CD14-positive monocyte (primary cell): ENCODE measurements around the gene BCR. TPM values are rescaled to one million over a fixed set of nuclear protein-coding genes. Genes with fewer than 3 reads are reported as not detected.

ENCODE experiments used
- DNase-seq, 3 donors: peaks; one replicate each; pipeline ENCODE4 v3.0.0-alpha.2; 2011 to 2022
- H2AFZ ChIP-seq: 2 replicates; pipeline ENCODE4 v1.6.0; 2012; ENCODE audit warnings: mild to moderate bottlenecking, low read depth, low read length, inconsistent platforms; ENCODE audit not compliant: insufficient read depth, poor library complexity, severe bottlenecking
- H3K27ac ChIP-seq, 2 donors: 1 replicate in 1 of 2; 2 replicates in 1 of 2; pipeline ENCODE4 v1.5.1; 2012 to 2013; ENCODE audit warnings: low read length in 2 of 2, control low read depth in 1 of 2, inconsistent platforms in 1 of 2, low read depth in 1 of 2, mild to moderate bottlenecking in 1 of 2
- H3K27me3 ChIP-seq, 2 donors: one replicate each; pipeline versions ENCODE4 v1.6.0 to v1.6.1; 2011 to 2013; ENCODE audit warnings: low read length in 2 of 2; ENCODE audit not compliant: control insufficient read depth in 2 of 2, insufficient read depth in 2 of 2
- H3K36me3 ChIP-seq, 2 donors: replicated peaks in 1 of 2; 1 replicate in 1 of 2; 2 replicates in 1 of 2; pipeline versions ENCODE4 v1.5.1 to v1.6.1; 2012 to 2013; ENCODE audit warnings: low read length in 2 of 2, control low read depth in 1 of 2, inconsistent platforms in 1 of 2, mild to moderate bottlenecking in 1 of 2; ENCODE audit not compliant: insufficient read depth in 2 of 2, control insufficient read depth in 1 of 2
- H3K4me1 ChIP-seq, 2 donors: 1 replicate in 1 of 2; 2 replicates in 1 of 2; pipeline versions ENCODE4 v1.5.1 to v1.6.1; 2012 to 2013; ENCODE audit warnings: low read length in 2 of 2, control low read depth in 1 of 2, inconsistent platforms in 1 of 2, mild to moderate bottlenecking in 1 of 2, moderate library complexity in 1 of 2; ENCODE audit not compliant: insufficient read depth in 2 of 2, control insufficient read depth in 1 of 2
- H3K4me2 ChIP-seq: replicated peaks from 2 replicates; pipeline ENCODE3; 2012; ENCODE audit warnings: low read length, moderate library complexity, mild to moderate bottlenecking; ENCODE audit not compliant: poor library complexity, severe bottlenecking; ENCODE audit errors: extremely low read depth
- H3K4me3 ChIP-seq, 3 experiments: fragments of 200-600 bp in 1 of 3; sonication (generic) in 1 of 3; replicated peaks in 1 of 3; 1 replicate in 2 of 3; 2 replicates in 1 of 3; pipeline ENCODE4 v1.5.1; 2011 to 2013; ENCODE audit warnings: low read length in 3 of 3, mild to moderate bottlenecking in 3 of 3, control low read depth in 2 of 3, low read depth in 2 of 3, inconsistent platforms in 1 of 3, moderate library complexity in 1 of 3
- H3K79me2 ChIP-seq: 2 replicates; pipeline ENCODE4 v1.6.0; 2012; ENCODE audit warnings: mild to moderate bottlenecking, control low read depth, inconsistent platforms, low read length, moderate library complexity; ENCODE audit not compliant: insufficient read depth
- H3K9ac ChIP-seq: 2 replicates; pipeline ENCODE4 v1.6.0; 2017; ENCODE audit warnings: low read length, mild to moderate bottlenecking; ENCODE audit not compliant: insufficient read depth, poor library complexity, severe bottlenecking
- H3K9me3 ChIP-seq, 2 donors: replicated peaks in 1 of 2; 1 replicate in 1 of 2; 2 replicates in 1 of 2; pipeline versions ENCODE4 v1.5.1 to v1.6.1; 2012 to 2013; ENCODE audit warnings: low read length in 2 of 2, control low read depth in 1 of 2; ENCODE audit not compliant: control insufficient read depth in 1 of 2, insufficient read depth in 1 of 2
- H4K20me1 ChIP-seq: 2 replicates; pipeline ENCODE4 v1.6.0; 2012; ENCODE audit warnings: mild to moderate bottlenecking, low read length, control low read depth, moderate library complexity; ENCODE audit not compliant: insufficient read depth
- H3K27ac Mint-ChIP-seq, 7 donors: one replicate each; pipeline ENCODE4 v1.8.0; 2020; ENCODE audit warnings: mild to moderate bottlenecking in 7 of 7, mixed read lengths in 7 of 7, moderate library complexity in 6 of 7, inconsistent platforms in 2 of 7
- H3K27me3 Mint-ChIP-seq, 3 donors: one replicate each; pipeline ENCODE4 v1.8.0; 2021 to 2022; ENCODE audit warnings: low read depth in 3 of 3, mild to moderate bottlenecking in 3 of 3, mixed read lengths in 3 of 3, moderate library complexity in 3 of 3, inconsistent platforms in 1 of 3
- H3K36me3 Mint-ChIP-seq, 2 donors: one replicate each; pipeline ENCODE4 v1.8.0; 2020; ENCODE audit warnings: mixed read lengths in 2 of 2, inconsistent platforms in 1 of 2, mild to moderate bottlenecking in 1 of 2
- H3K4me1 Mint-ChIP-seq: one replicate; pipeline ENCODE4 v1.8.0; 2020; ENCODE audit warnings: mild to moderate bottlenecking, mixed read lengths
- H3K4me3 Mint-ChIP-seq, 2 donors: one replicate each; pipeline ENCODE4 v1.8.0; 2020; ENCODE audit warnings: mild to moderate bottlenecking in 2 of 2, mixed read lengths in 2 of 2, moderate library complexity in 1 of 2
- H3K9me3 Mint-ChIP-seq, 7 donors: one replicate each; pipeline ENCODE4 v1.8.0; 2020 to 2022; ENCODE audit warnings: mixed read lengths in 7 of 7, mild to moderate bottlenecking in 6 of 7, moderate library complexity in 6 of 7, inconsistent platforms in 2 of 7
- CTCF ChIP-seq: fragments of 200-600 bp; IDR thresholded peaks from one replicate; pipeline ENCODE4 v1.8.0; 2022; ENCODE audit warnings: antibody characterized with exemption, mild to moderate bottlenecking
- WGBS: methylation state at CpG from one replicate; pipeline ENCODE4 v1.1.5; 2013; ENCODE audit warnings: missing lambda C conversion rate; ENCODE audit not compliant: insufficient coverage; 5-methylcytosine and 5-hydroxymethylcytosine counted together
- intact Hi-C, 2 donors: fragments of 100-400 bp; cut with micrococcal nuclease; formaldehyde crosslinking; loops; one replicate each; pipeline versions ENCODE4 v1.15.0 to v1.15.1; 2023
- polyA plus RNA-seq, 3 donors: library from polyadenylated mRNA; depleted of rRNA in 1 of 3; unstranded in 2 of 3; stranded (reverse) in 1 of 3; fragments of 300-500 nt in 2 of 3; fragments of >200 nt in 1 of 3; fragmentation: Illumina TruSeq in 2 of 3; gene quantifications; 1 replicate in 2 of 3; 2 replicates in 1 of 3; pipeline ENCODE4 v1.2.3, GENCODE V29; 2012 to 2021

BCR gene
- polyA plus RNA-seq, 3 donors = 0.97 to 20.9 (median 0.97) TPM

GRCh38 chr22:23193882-23194281 lies 13.6 kb downstream of the BCR start:
- TF ChIP-seq CTCF = no peak
- H3K27me3 Mint-ChIP-seq = peaks cover 0 to 2% (median 0%) of the 10 kb centered on the region in 3 donors
- intact Hi-C loops = no loop called here
- H3K9ac ChIP-seq = no peak overlapping the region
- peaks cover 33 to 62% of the 10 kb centered on the region in 2 donors for H3K36me3 Mint-ChIP-seq
- H3K27me3 ChIP-seq = no peaks in the 10 kb centered on the region
- no peak overlapping the region for H3K4me2 ChIP-seq
- H3K9me3 ChIP-seq = no peaks in the 10 kb centered on the region
- H3K4me1 ChIP-seq = peaks cover 9 to 11% of the 10 kb centered on the region in 2 donors
- H4K20me1 ChIP-seq = peaks cover 67% of the 10 kb centered on the region
- no peak overlapping the region for H3K4me3 Mint-ChIP-seq
- H3K4me1 Mint-ChIP-seq = peaks cover 27% of the 10 kb centered on the region
- H3K9me3 Mint-ChIP-seq = no peaks in the 10 kb centered on the region
- peaks cover 99% of the 10 kb centered on the region for H3K79me2 ChIP-seq
- WGBS = 92% methylated on average over 4 of the region's 5 CpGs
- H3K4me3 ChIP-seq = no peak overlapping the region
- peaks cover 6 to 52% of the 10 kb centered on the region in 2 donors for H3K36me3 ChIP-seq
- no peak for DNase-seq
- no peak overlapping the region for H2AFZ ChIP-seq
- no peak overlapping the region for H3K27ac Mint-ChIP-seq
- H3K27ac ChIP-seq = no peak overlapping the region

GRCh38 chr22:23196165-23196564 lies 15.9 kb downstream of the BCR start:
- no peak overlapping the region for H3K4me3 ChIP-seq
- Mint-ChIP-seq H3K36me3 (peaks cover 31 to 62% of the 10 kb centered on the region in 2 donors), H3K27me3 (peaks cover 0 to 2% (median 0%) of the 10 kb centered on the region in 3 donors), H3K4me3 (no peak overlapping the region), H3K9me3 (no peaks in the 10 kb centered on the region), H3K4me1 (peaks cover 29% of the 10 kb centered on the region), H3K27ac (peak overlapping the region in 2 of 7 donors; percentile 25 to 57)
- peaks cover 9 to 11% of the 10 kb centered on the region in 2 donors for H3K4me1 ChIP-seq
- TF ChIP-seq CTCF = no peak
- intact Hi-C loops = no loop called here
- no peak overlapping the region for H3K9ac ChIP-seq
- no peak for DNase-seq
- 86% methylated on average over 10 of the region's 11 CpGs for WGBS
- no peaks in the 10 kb centered on the region for H3K27me3 ChIP-seq
- H3K36me3 ChIP-seq = peaks cover 6 to 57% of the 10 kb centered on the region in 2 donors
- no peaks in the 10 kb centered on the region for H3K9me3 ChIP-seq
- H3K27ac ChIP-seq = no peak overlapping the region
- H4K20me1 ChIP-seq = peaks cover 83% of the 10 kb centered on the region
- H3K4me2 ChIP-seq = no peak overlapping the region
- peaks cover 99% of the 10 kb centered on the region for H3K79me2 ChIP-seq
- H2AFZ ChIP-seq = no peak overlapping the region
